Measurements from ENCODE around the gene TM2D3.
A peak's percentile ranks its signal among the peaks of the same experiment; 100 is the strongest.

Gene TM2D3

DNA sequence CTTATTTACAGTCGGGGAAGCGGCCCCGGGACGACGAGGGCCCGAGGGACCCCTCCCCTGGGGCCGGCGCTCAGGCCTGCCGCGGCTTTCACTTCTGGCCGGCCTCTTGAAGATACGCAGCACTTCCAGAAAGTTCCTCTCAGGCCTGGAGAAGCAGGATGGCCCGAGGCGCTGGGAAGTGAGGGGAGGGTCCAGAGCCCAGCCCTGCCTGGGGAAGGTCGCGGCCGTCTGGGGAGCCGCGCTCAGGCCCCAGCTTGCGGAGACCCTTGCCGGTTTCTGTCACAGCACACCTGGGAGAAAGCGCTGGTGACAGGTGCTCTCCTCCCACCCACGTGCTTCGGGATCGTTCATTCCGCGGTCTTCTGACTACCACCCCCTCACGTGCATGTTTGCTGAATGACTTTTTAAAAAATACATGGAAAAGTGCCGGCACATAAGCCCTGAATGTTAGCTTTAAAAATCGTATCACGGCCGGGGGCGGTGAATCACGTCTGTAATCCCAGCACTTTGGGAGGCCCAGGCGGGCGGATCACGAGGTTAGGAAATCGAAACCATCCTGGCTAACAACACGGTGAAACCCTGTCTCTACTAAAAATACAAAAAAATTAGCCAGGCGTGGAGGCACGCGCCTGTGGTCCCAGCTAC is 727 bp upstream of the TM2D3 start:
- Histone ChIP-seq H3K36me3 (ENCODE audit: control insufficient read depth, insufficient read depth, low read length) (peaks cover 3% of the 10 kb centered on the region), H3K4me1 (ENCODE audit: control insufficient read depth, insufficient read depth, low read length) (peaks cover 18% of the 10 kb centered on the region), H3K27ac (ENCODE audit: low read depth, low read length) (peak overlapping the region; percentile 97), H3K9ac (ENCODE audit: low read length) (peak overlapping the region; percentile 66), H3K27me3 (ENCODE audit: control insufficient read depth, insufficient read depth, low read length) (no peaks in the 10 kb centered on the region), H3K4me3 (ENCODE audit: low read length) (peak overlapping the region; percentile 94)

- Histone ChIP-seq H3K36me3 (ENCODE audit: control insufficient read depth, insufficient read depth, low read length) (peaks cover 6% of the 10 kb centered on the region), H3K9ac (ENCODE audit: low read length) (peak overlapping the region; percentile 80), H3K4me1 (ENCODE audit: control insufficient read depth, insufficient read depth, low read length) (peaks cover 21% of the 10 kb centered on the region), H3K27ac (ENCODE audit: low read depth, low read length) (peak overlapping the region; percentile 97), H3K27me3 (ENCODE audit: control insufficient read depth, insufficient read depth, low read length) (no peaks in the 10 kb centered on the region), H3K4me3 (ENCODE audit: low read length) (peak overlapping the region; percentile 94)
Measured at GRCh38 chr15:101651554-101652097, 555 bp downstream of the TM2D3 start.

DNA sequence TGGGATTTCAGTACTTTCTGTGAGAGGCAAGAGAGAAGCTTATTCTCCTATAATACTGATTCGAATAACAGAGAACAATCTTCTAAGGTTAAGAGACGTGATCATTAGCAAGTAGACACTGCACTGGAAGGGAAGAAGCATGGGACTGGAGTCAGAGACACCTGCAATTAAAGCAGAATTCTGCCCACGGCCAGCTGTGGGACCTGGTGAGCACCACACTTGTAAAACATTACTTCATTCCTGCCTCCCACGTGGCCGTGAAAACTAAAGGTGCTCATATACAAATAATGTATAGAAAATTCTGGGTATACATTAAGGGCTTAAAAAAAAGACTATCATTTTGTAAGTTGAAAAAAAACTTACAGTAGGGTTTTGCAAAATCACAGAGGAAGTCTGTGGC is 2.0 kb downstream of the TM2D3 start:
- Histone ChIP-seq H3K27ac (ENCODE audit: low read depth, low read length) (no peak overlapping the region), H3K4me3 (ENCODE audit: low read length) (no peak overlapping the region), H3K9ac (ENCODE audit: low read length) (no peak overlapping the region), H3K27me3 (ENCODE audit: control insufficient read depth, insufficient read depth, low read length) (no peaks in the 10 kb centered on the region), H3K36me3 (ENCODE audit: control insufficient read depth, insufficient read depth, low read length) (peaks cover 14% of the 10 kb centered on the region), H3K4me1 (ENCODE audit: control insufficient read depth, insufficient read depth, low read length) (peaks cover 21% of the 10 kb centered on the region)

DNA sequence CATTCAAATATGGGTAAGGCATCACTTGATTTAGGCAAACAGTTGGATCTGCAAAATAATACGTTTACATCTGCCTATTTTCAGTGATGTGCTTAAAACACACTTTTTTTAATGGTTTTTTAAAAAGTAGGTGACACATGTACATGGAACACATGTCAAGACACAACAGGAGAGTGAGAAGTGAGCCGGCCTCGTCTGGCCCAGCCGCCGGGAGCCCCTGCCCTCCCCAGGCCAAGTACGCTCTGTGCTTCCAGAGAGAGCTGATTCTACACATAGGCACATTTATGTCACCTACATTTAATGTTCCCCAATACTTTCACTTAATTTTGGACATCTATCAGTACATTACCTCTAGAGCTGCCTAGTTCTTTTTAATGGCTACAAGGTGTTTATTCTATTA is 3.8 kb downstream of the TM2D3 start:
- H3K36me3 ChIP-seq (ENCODE audit: control insufficient read depth, insufficient read depth, low read length): peaks cover 22% of the 10 kb centered on the region
- no peaks in the 10 kb centered on the region for H3K27me3 ChIP-seq (ENCODE audit: control insufficient read depth, insufficient read depth, low read length)

DNA sequence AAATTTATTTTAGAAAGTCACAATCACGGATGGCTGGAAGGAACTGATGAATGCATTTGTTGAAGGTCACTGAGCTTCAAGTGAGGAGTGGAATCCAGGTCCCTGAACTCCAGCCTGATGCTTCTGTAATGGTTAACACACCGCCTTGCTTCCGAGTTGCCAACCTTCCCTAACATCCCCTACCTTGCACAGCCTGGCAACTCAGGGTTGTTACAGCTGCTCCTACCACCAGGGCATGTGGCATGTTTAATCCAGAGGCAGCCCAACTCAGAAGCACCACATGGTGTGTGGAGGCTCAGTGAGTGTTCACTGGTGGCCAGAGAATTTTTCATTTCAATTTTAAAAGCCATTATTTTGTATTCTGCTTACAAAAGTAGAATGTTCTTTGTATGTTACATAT is 4.9 kb downstream of the TM2D3 start:
- no peak overlapping the region for H3K27ac ChIP-seq (ENCODE audit: low read depth, low read length)
- no peak overlapping the region for H3K9ac ChIP-seq (ENCODE audit: low read length)

More for the DNA sequence above, 3.8 kb downstream of the TM2D3 start:
- Histone ChIP-seq H3K4me1 (ENCODE audit: control insufficient read depth, insufficient read depth, low read length) (peaks cover 21% of the 10 kb centered on the region), H3K27ac (ENCODE audit: low read depth, low read length) (no peak overlapping the region), H3K9ac (ENCODE audit: low read length) (no peak overlapping the region), H3K4me3 (ENCODE audit: low read length) (no peak overlapping the region)

GRCh38 chr15:101646672-101647071 is 5.5 kb downstream of the TM2D3 start:
- peaks cover 19% of the 10 kb centered on the region for H3K4me1 ChIP-seq (ENCODE audit: control insufficient read depth, insufficient read depth, low read length)
- no peak overlapping the region for H3K9ac ChIP-seq (ENCODE audit: low read length)
- H3K27me3 ChIP-seq (ENCODE audit: control insufficient read depth, insufficient read depth, low read length): no peaks in the 10 kb centered on the region
- no peak overlapping the region for H3K4me3 ChIP-seq (ENCODE audit: low read length)
- no peak overlapping the region for H3K27ac ChIP-seq (ENCODE audit: low read depth, low read length)
- peaks cover 25% of the 10 kb centered on the region for H3K36me3 ChIP-seq (ENCODE audit: control insufficient read depth, insufficient read depth, low read length)

More for the DNA sequence above, 4.9 kb downstream of the TM2D3 start:
- Histone ChIP-seq H3K4me3 (ENCODE audit: low read length) (no peak overlapping the region), H3K4me1 (ENCODE audit: control insufficient read depth, insufficient read depth, low read length) (peaks cover 19% of the 10 kb centered on the region), H3K27me3 (ENCODE audit: control insufficient read depth, insufficient read depth, low read length) (no peaks in the 10 kb centered on the region), H3K36me3 (ENCODE audit: control insufficient read depth, insufficient read depth, low read length) (peaks cover 25% of the 10 kb centered on the region)

GRCh38 chr15:101642361-101642760 is 9.8 kb downstream of the TM2D3 start:
- Histone ChIP-seq H3K9ac (ENCODE audit: low read length) (no peak overlapping the region), H3K27me3 (ENCODE audit: control insufficient read depth, insufficient read depth, low read length) (no peaks in the 10 kb centered on the region), H3K4me1 (ENCODE audit: control insufficient read depth, insufficient read depth, low read length) (peaks cover 3% of the 10 kb centered on the region), H3K36me3 (ENCODE audit: control insufficient read depth, insufficient read depth, low read length) (peaks cover 29% of the 10 kb centered on the region), H3K27ac (ENCODE audit: low read depth, low read length) (no peak overlapping the region), H3K4me3 (ENCODE audit: low read length) (no peak overlapping the region)

GRCh38 chr15:101641894-101642293 is 10.3 kb downstream of the TM2D3 start:
- H3K27ac ChIP-seq (ENCODE audit: low read depth, low read length): no peak overlapping the region
- no peaks in the 10 kb centered on the region for H3K27me3 ChIP-seq (ENCODE audit: control insufficient read depth, insufficient read depth, low read length)
- no peak overlapping the region for H3K9ac ChIP-seq (ENCODE audit: low read length)
- peaks cover under 1% of the 10 kb centered on the region for H3K4me1 ChIP-seq (ENCODE audit: control insufficient read depth, insufficient read depth, low read length)
- peaks cover 28% of the 10 kb centered on the region for H3K36me3 ChIP-seq (ENCODE audit: control insufficient read depth, insufficient read depth, low read length)
- no peak overlapping the region for H3K4me3 ChIP-seq (ENCODE audit: low read length)

- Histone ChIP-seq H3K4me3 (ENCODE audit: low read length) (no peak overlapping the region), H3K36me3 (ENCODE audit: control insufficient read depth, insufficient read depth, low read length) (peaks cover 24% of the 10 kb centered on the region), H3K9ac (ENCODE audit: low read length) (no peak overlapping the region), H3K4me1 (ENCODE audit: control insufficient read depth, insufficient read depth, low read length) (no peaks in the 10 kb centered on the region), H3K27ac (ENCODE audit: low read depth, low read length) (peak overlapping the region; percentile 7), H3K27me3 (ENCODE audit: control insufficient read depth, insufficient read depth, low read length) (no peaks in the 10 kb centered on the region)
Measured at GRCh38 chr15:101641129-101641764, 10.9 kb downstream of the TM2D3 start.

GRCh38 chr15:101639667-101640066 is 12.5 kb downstream of the TM2D3 start:
- Histone ChIP-seq H3K27ac (ENCODE audit: low read depth, low read length) (no peak overlapping the region), H3K27me3 (ENCODE audit: control insufficient read depth, insufficient read depth, low read length) (no peaks in the 10 kb centered on the region), H3K36me3 (ENCODE audit: control insufficient read depth, insufficient read depth, low read length) (peaks cover 15% of the 10 kb centered on the region)

GRCh38 chr15:101637919-101638318 is 14.3 kb downstream of the TM2D3 start:
- H3K9ac ChIP-seq (ENCODE audit: low read length): no peak overlapping the region
- H3K27me3 ChIP-seq (ENCODE audit: control insufficient read depth, insufficient read depth, low read length): no peaks in the 10 kb centered on the region
- H3K4me3 ChIP-seq (ENCODE audit: low read length): no peak overlapping the region
- no peak overlapping the region for H3K27ac ChIP-seq (ENCODE audit: low read depth, low read length)
- no peaks in the 10 kb centered on the region for H3K4me1 ChIP-seq (ENCODE audit: control insufficient read depth, insufficient read depth, low read length)
- peaks cover 10% of the 10 kb centered on the region for H3K36me3 ChIP-seq (ENCODE audit: control insufficient read depth, insufficient read depth, low read length)

More at GRCh38 chr15:101639667-101640066, 12.5 kb downstream of the TM2D3 start:
- Histone ChIP-seq H3K9ac (ENCODE audit: low read length) (no peak overlapping the region), H3K4me1 (ENCODE audit: control insufficient read depth, insufficient read depth, low read length) (no peaks in the 10 kb centered on the region), H3K4me3 (ENCODE audit: low read length) (no peak overlapping the region)

- Histone ChIP-seq H3K36me3 (ENCODE audit: control insufficient read depth, insufficient read depth, low read length) (peaks cover 9% of the 10 kb centered on the region), H3K9ac (ENCODE audit: low read length) (no peak overlapping the region), H3K4me1 (ENCODE audit: control insufficient read depth, insufficient read depth, low read length) (no peaks in the 10 kb centered on the region), H3K27me3 (ENCODE audit: control insufficient read depth, insufficient read depth, low read length) (no peaks in the 10 kb centered on the region), H3K4me3 (ENCODE audit: low read length) (no peak overlapping the region), H3K27ac (ENCODE audit: low read depth, low read length) (no peak overlapping the region)
Measured at GRCh38 chr15:101637516-101637915, 14.7 kb downstream of the TM2D3 start.
